Kidney (tissue), 14 donors: Measurements from ENCODE around the gene ZNF831. TPM values are rescaled to one million over a fixed set of nuclear protein-coding genes. Genes with fewer than 3 reads are reported as not detected.

Experiments used
- DNase-seq, 5 donors: peaks; one replicate each; pipeline ENCODE4 v3.0.0-alpha.2; 2013 to 2020
- FAIRE-seq: peaks from 2 replicates; lab custom pipeline; 2012; peaks lifted over from hg19 to GRCh38; lab: Jason Lieb, UNC
- H3K27ac ChIP-seq, 2 donors: one replicate each; pipeline ENCODE4 v1.7.0; 2013; ENCODE audit warnings: low read depth in 2 of 2, low read length in 2 of 2, inconsistent platforms in 1 of 2
- H3K27me3 ChIP-seq: one replicate; pipeline ENCODE4 v1.7.1; 2013; ENCODE audit warnings: low read length, inconsistent platforms; ENCODE audit not compliant: control insufficient read depth, insufficient read depth
- H3K36me3 ChIP-seq, 3 donors: one replicate each; pipeline versions ENCODE4 v1.7.0 to v1.7.1; 2013; ENCODE audit warnings: low read length in 3 of 3, control low read depth in 1 of 3, inconsistent platforms in 1 of 3; ENCODE audit not compliant: insufficient read depth in 3 of 3, control insufficient read depth in 2 of 3
- H3K4me1 ChIP-seq, 3 donors: one replicate each; pipeline versions ENCODE4 v1.7.0 to v1.7.1; 2013; ENCODE audit warnings: low read length in 3 of 3, inconsistent platforms in 1 of 3, low read depth in 1 of 3; ENCODE audit not compliant: control insufficient read depth in 2 of 3, insufficient read depth in 2 of 3
- H3K4me3 ChIP-seq, 3 donors: one replicate each; pipeline versions ENCODE4 v1.7.0 to v1.8.1; 2013; ENCODE audit warnings: low read length in 3 of 3, control low read depth in 1 of 3, inconsistent platforms in 1 of 3
- H3K9ac ChIP-seq, 3 donors: one replicate each; pipeline versions ENCODE4 v1.7.0 to v1.7.1; 2013; ENCODE audit warnings: low read length in 3 of 3, control low read depth in 1 of 3, inconsistent platforms in 1 of 3
- H3K9me3 ChIP-seq, 3 donors: one replicate each; pipeline versions ENCODE4 v1.7.0 to v1.7.1; 2013; ENCODE audit warnings: low read length in 3 of 3, control low read depth in 1 of 3, inconsistent platforms in 1 of 3; ENCODE audit not compliant: control insufficient read depth in 2 of 3, insufficient read depth in 1 of 3
- CTCF ChIP-seq: IDR thresholded peaks from 3 replicates; pipeline ENCODE4 v1.5.1; 2012; ENCODE audit warnings: mild to moderate bottlenecking, moderate library complexity, borderline replicate concordance; ENCODE audit not compliant: insufficient read depth; ENCODE audit errors: extremely low read depth
- intact Hi-C: fragments of 100-400 bp; cut with DNase I; formaldehyde crosslinking; loops from one replicate; pipeline ENCODE4 v1.11.1; 2022
- polyA plus RNA-seq: library from polyadenylated mRNA; stranded (reverse); fragments of 350-450 nt; fragmentation: Illumina TruSeq; extraction: RNeasy Lipid Tissue Mini Kit (QIAGEN cat#74804); gene quantifications from one replicate; pipeline ENCODE4 v1.2.3, GENCODE V29; 2014; ENCODE audit warnings: low read depth, low replicate concordance; ENCODE audit not compliant: insufficient read depth
- total RNA-seq: library from RNA; stranded (reverse); fragmentation: NEBNext Ultra II Directional; extraction: Animal tissue kit (Norgen Biotek cat#: 25700); gene quantifications from one replicate; pipeline ENCODE4 v1.2.1, GENCODE V29; 2021
- donor health status: control.
- donor health status: control.
- donor health status: control.
- donor health status: control.
- donor health status: control.
- donor health status: DM: yes; HTN: yes; CAD: no.
- donor health status: Normal renal cell carcinoma (clear cell type).

ZNF831 gene
- total and polyA plus RNA-seq, 2 donors from 2014 or later, result 0.04 to 1.9 TPM

DNA sequence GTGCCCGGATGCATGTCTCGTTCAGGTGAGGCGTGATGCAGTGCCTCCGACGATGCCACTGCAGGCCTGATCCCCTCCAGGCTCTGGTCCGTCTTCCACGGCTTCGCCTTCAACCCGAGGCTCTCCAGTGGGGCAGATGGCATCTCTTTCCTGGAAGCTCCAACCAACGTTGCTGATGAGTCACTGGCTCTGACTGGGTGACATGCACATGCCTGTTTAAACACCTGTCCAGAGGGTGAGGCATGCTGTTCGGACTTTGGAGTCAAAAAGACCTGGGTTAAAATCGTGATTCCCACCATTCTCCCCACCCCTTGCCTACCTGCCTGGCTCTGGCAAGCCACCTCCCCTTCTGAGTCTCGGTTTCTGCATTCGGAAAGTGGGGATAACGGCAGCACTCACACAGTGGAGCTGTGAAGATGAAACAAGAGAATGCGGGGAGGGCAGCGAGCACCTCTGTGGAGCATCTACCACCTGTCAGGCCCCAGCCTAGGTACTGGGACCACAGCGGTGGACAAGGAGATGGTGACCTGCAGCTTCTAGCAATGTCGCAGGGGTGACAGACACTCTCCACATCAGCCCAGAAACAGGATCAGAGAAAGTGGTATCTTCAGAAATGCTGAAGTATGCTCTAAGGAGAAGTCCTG lies 128.2 kb downstream of the ZNF831 start:
- no peak for TF ChIP-seq CTCF
- Histone ChIP-seq H3K36me3 (no peaks in the 10 kb centered on the region), H3K9me3 (no peaks in the 10 kb centered on the region), H3K4me3 (no peak overlapping the region), H3K9ac (no peak overlapping the region), H3K27me3 (no peaks in the 10 kb centered on the region), H3K27ac (no peak overlapping the region), H3K4me1 (no peaks in the 10 kb centered on the region)
- FAIRE-seq (no peak), DNase-seq (no peak)
- intact Hi-C loops, result no loop called here

- intact Hi-C loops, result no loop called here
- TF ChIP-seq CTCF, result no peak
- Histone ChIP-seq H3K27me3 (no peaks in the 10 kb centered on the region), H3K4me3 (no peak overlapping the region), H3K4me1 (no peaks in the 10 kb centered on the region), H3K9ac (no peak overlapping the region), H3K27ac (no peak overlapping the region), H3K36me3 (no peaks in the 10 kb centered on the region), H3K9me3 (no peaks in the 10 kb centered on the region)
- DNase-seq (no peak), FAIRE-seq (no peak)
These were observed 131.9 kb downstream of the ZNF831 start for GRCh38 chr20:59295531-59295930.

DNA sequence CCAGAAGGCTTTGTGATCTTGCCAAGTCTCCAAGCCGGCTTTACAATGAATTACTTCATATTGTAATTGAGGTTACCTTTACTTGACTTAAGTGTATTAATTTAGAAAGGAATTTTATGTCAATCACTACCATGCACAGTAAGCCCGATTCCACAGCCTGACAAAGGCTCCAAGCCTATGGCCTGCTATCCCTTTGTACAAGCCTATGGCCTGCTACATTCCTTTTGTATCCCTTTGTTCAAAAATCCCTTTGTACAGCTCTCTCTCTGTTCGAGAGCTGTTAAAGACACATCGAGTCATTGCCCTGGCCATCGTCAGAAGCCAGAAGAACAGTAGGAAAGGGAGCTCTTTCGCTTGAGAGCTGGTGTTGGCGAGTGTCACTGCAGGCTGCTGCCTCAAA lies 134.1 kb downstream of the ZNF831 start:
- Histone ChIP-seq H3K4me1 (no peaks in the 10 kb centered on the region), H3K9ac (no peak overlapping the region), H3K27me3 (no peaks in the 10 kb centered on the region), H3K9me3 (no peaks in the 10 kb centered on the region), H3K36me3 (no peaks in the 10 kb centered on the region), H3K4me3 (no peak overlapping the region), H3K27ac (no peak overlapping the region)
- FAIRE-seq (no peak), DNase-seq (no peak)
- intact Hi-C loops, result no loop called here
- TF ChIP-seq CTCF, result no peak

- H3K9ac ChIP-seq, result no peak overlapping the region
- H3K36me3 ChIP-seq, result no peaks in the 10 kb centered on the region
- FAIRE-seq (no peak), DNase-seq (peak in 4 of 5 donors; percentile 33 to 58 (median 50))
- no peaks in the 10 kb centered on the region for H3K27me3 ChIP-seq
- TF ChIP-seq CTCF, result no peak
- peak overlapping the region in 1 of 3 donors; percentile 26 for H3K4me3 ChIP-seq
- intact Hi-C loops, result no loop called here
- H3K27ac ChIP-seq, result no peak overlapping the region
- H3K4me1 ChIP-seq, result no peaks in the 10 kb centered on the region
- no peaks in the 10 kb centered on the region for H3K9me3 ChIP-seq
These were observed 136.3 kb downstream of the ZNF831 start for GRCh38 chr20:59299945-59300332.
